Osteoblast (primary cell): ENCODE measurements around the gene VARS2. TPM values are rescaled to one million over a fixed set of nuclear protein-coding genes. Genes with fewer than 3 reads are reported as not detected.

Source experiments
- DNase-seq: peaks from one replicate; pipeline ENCODE4 v3.0.0; 2011; ENCODE audit warnings: low spot score, mixed read lengths; ENCODE audit not compliant: insufficient read length; ENCODE audit errors: missing footprints
- H2AFZ ChIP-seq: 2 replicates; pipeline ENCODE4 v1.6.0; 2011; ENCODE audit warnings: mild to moderate bottlenecking, low read length
- H3K27ac ChIP-seq: 2 replicates; pipeline ENCODE4 v1.5.1; 2011; ENCODE audit warnings: mild to moderate bottlenecking, low read depth, low read length, moderate library complexity
- H3K27me3 ChIP-seq: 2 replicates; pipeline ENCODE4 v1.6.0; 2012; ENCODE audit warnings: mild to moderate bottlenecking, control low read depth, inconsistent platforms, low read length, moderate library complexity; ENCODE audit not compliant: insufficient read depth
- H3K36me3 ChIP-seq: 2 replicates; pipeline ENCODE4 v1.5.1; 2011; ENCODE audit warnings: mild to moderate bottlenecking, low read length, control low read depth, moderate library complexity; ENCODE audit not compliant: insufficient read depth
- H3K4me1 ChIP-seq: 2 replicates; pipeline ENCODE4 v1.5.1; 2011; ENCODE audit warnings: mild to moderate bottlenecking, low read length, control low read depth, moderate library complexity; ENCODE audit not compliant: insufficient read depth
- H3K4me2 ChIP-seq: 2 replicates; pipeline ENCODE4 v1.6.0; 2011; ENCODE audit warnings: mild to moderate bottlenecking, low read length; ENCODE audit not compliant: insufficient read depth
- H3K4me3 ChIP-seq: fragments of 200-600 bp; sonication (generic); 3 replicates; pipeline ENCODE4 v1.5.1; 2012; ENCODE audit warnings: mild to moderate bottlenecking, low read length, inconsistent platforms; ENCODE audit not compliant: insufficient read depth
- H3K79me2 ChIP-seq: 2 replicates; pipeline ENCODE4 v1.6.0; 2012; ENCODE audit warnings: mild to moderate bottlenecking, low read length, control low read depth, inconsistent platforms; ENCODE audit not compliant: insufficient read depth
- H3K9me3 ChIP-seq: 2 replicates; pipeline ENCODE4 v1.5.1; 2011; ENCODE audit warnings: low read depth, low read length, control low read depth
- H4K20me1 ChIP-seq: 2 replicates; pipeline ENCODE4 v1.6.0; 2012; ENCODE audit warnings: mild to moderate bottlenecking, low read length, control low read depth; ENCODE audit not compliant: insufficient read depth
- total RNA-seq: library from RNA; depleted of rRNA; stranded (reverse); fragments of >200 nt; gene quantifications from 2 replicates; pipeline ENCODE4 v1.2.3, GENCODE V29; 2012
- TF ChIP-seq, protein P1 (sequence below): IDR thresholded peaks from 2 replicates; pipeline ENCODE4 v1.5.1; 2011; ENCODE audit warnings: mild to moderate bottlenecking, low read depth, low read length, moderate library complexity; ENCODE audit errors: extremely low read depth

The VARS2 gene
- total RNA-seq, 1 donor: 14.5 TPM

DNA sequence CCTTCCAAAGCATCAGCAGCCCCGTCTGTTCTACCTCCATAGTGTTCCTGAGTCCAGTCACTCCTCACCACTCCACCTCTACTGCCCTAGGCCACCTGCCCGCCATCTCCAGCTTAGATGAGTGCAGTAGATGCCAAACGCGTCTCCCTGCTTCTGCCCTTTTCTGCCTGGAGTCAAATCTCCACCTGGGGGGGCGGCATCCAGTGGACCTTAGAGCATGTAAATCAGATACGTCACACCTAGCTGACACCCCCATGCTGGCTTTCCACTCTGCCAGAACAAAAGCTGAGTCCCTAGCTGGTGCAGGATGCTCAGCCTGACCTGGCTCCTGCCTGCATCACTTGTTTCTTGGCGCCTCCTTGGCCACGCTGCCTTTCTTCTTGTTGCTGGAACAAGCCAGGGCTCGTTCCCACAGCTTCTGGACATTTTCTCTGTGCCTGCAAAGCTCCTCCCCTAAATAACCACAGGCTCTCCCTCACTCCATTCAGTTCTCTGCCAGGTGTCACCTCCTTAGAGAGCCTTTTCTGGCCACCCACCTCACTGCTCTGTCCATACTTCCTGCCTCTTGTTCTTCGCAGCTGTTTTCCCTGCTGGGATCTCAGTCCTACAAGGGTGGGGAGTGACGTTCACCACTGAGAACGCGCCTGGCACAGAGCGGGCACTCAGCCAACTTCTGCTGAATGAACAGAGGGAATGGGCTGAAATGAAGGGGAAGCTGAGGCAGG lies 24.0 kb upstream of the VARS2 start:
- Histone ChIP-seq H3K4me1 (peaks cover 36% of the 10 kb centered on the region), H3K36me3 (peaks cover 9% of the 10 kb centered on the region), H2AFZ (no peak overlapping the region), H3K4me3 (no peak overlapping the region), H3K27ac (no peak overlapping the region), H3K9me3 (no peaks in the 10 kb centered on the region), H3K4me2 (no peak overlapping the region), H3K27me3 (no peaks in the 10 kb centered on the region), H4K20me1 (peaks cover 7% of the 10 kb centered on the region), H3K79me2 (peaks cover 19% of the 10 kb centered on the region)
- TF ChIP-seq, protein P1, sequence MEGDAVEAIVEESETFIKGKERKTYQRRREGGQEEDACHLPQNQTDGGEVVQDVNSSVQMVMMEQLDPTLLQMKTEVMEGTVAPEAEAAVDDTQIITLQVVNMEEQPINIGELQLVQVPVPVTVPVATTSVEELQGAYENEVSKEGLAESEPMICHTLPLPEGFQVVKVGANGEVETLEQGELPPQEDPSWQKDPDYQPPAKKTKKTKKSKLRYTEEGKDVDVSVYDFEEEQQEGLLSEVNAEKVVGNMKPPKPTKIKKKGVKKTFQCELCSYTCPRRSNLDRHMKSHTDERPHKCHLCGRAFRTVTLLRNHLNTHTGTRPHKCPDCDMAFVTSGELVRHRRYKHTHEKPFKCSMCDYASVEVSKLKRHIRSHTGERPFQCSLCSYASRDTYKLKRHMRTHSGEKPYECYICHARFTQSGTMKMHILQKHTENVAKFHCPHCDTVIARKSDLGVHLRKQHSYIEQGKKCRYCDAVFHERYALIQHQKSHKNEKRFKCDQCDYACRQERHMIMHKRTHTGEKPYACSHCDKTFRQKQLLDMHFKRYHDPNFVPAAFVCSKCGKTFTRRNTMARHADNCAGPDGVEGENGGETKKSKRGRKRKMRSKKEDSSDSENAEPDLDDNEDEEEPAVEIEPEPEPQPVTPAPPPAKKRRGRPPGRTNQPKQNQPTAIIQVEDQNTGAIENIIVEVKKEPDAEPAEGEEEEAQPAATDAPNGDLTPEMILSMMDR: no peak
- peak; percentile 89 for DNase-seq

- peaks cover 7% of the 10 kb centered on the region for H4K20me1 ChIP-seq
- no peak overlapping the region for H3K4me3 ChIP-seq
- H3K36me3 ChIP-seq: peaks cover 11% of the 10 kb centered on the region
- no peak overlapping the region for H2AFZ ChIP-seq
- TF ChIP-seq, protein P1: no peak
- H3K27ac ChIP-seq: no peak overlapping the region
- H3K27me3 ChIP-seq: no peaks in the 10 kb centered on the region
- peaks cover 28% of the 10 kb centered on the region for H3K4me1 ChIP-seq
- no peak overlapping the region for H3K4me2 ChIP-seq
- peak; percentile 82 for DNase-seq
- H3K79me2 ChIP-seq: peaks cover 11% of the 10 kb centered on the region
- no peaks in the 10 kb centered on the region for H3K9me3 ChIP-seq
Measured at GRCh38 chr6:30890646-30891449, 23.2 kb upstream of the VARS2 start.

GRCh38 chr6:30891450-30891723 lies 22.7 kb upstream of the VARS2 start:
- Histone ChIP-seq H2AFZ (no peak overlapping the region), H3K9me3 (no peaks in the 10 kb centered on the region), H3K27ac (no peak overlapping the region), H4K20me1 (peaks cover 7% of the 10 kb centered on the region), H3K36me3 (peaks cover 11% of the 10 kb centered on the region), H3K4me3 (no peak overlapping the region), H3K4me1 (peaks cover 23% of the 10 kb centered on the region), H3K79me2 (peaks cover 6% of the 10 kb centered on the region), H3K27me3 (no peaks in the 10 kb centered on the region), H3K4me2 (no peak overlapping the region)
- DNase-seq: no peak
- TF ChIP-seq, protein P1: no peak

DNA sequence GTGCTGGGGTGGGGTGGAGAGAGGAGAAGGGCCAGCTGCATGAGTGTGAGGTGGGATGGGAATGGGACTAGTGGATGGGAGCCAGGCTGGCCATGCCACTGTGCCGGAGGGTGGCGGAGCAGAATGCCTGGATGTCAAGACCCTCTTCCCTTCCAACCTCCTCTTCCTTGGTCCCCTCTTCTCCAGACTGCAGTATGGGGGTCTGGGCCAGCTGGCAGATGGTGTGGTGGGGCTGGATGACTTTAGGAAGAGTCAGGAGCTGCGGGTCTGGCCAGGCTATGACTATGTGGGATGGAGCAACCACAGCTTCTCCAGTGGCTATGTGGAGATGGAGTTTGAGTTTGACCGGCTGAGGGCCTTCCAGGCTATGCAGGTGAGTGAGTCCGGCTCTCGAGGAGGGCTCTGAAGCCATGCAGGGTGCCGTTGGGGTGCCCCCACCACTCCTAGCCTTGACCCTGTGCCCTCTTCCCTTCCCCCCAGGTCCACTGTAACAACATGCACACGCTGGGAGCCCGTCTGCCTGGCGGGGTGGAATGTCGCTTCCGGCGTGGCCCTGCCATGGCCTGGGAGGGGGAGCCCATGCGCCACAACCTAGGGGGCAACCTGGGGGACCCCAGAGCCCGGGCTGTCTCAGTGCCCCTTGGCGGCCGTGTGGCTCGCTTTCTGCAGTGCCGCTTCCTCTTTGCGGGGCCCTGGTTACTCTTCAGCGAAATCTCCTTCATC lies 22.1 kb upstream of the VARS2 start:
- H3K4me3 ChIP-seq: no peak overlapping the region
- H2AFZ ChIP-seq: no peak overlapping the region
- peaks cover 7% of the 10 kb centered on the region for H4K20me1 ChIP-seq
- H3K79me2 ChIP-seq: peaks cover 4% of the 10 kb centered on the region
- H3K36me3 ChIP-seq: peaks cover 11% of the 10 kb centered on the region
- H3K4me2 ChIP-seq: no peak overlapping the region
- TF ChIP-seq, protein P1: no peak
- no peak for DNase-seq
- H3K4me1 ChIP-seq: peaks cover 17% of the 10 kb centered on the region
- no peaks in the 10 kb centered on the region for H3K27me3 ChIP-seq
- no peak overlapping the region for H3K27ac ChIP-seq
- H3K9me3 ChIP-seq: no peaks in the 10 kb centered on the region
